ENCODE measurements around the gene PIK3AP1. TPM values are rescaled to one million over a fixed set of nuclear protein-coding genes. Genes with fewer than 3 reads are reported as not detected.

The PIK3AP1 gene
- total and polyA plus RNA-seq, 2 of the 4 experiments (the other 2 are of a cell fraction), result under 0.01 to 0.14 TPM

GRCh38 chr10:96665306-96665705, 55.0 kb downstream of the PIK3AP1 start:
- Histone ChIP-seq H3K9me3 (ENCODE audit: control insufficient read depth, insufficient read depth, low read length) (no peaks in the 10 kb centered on the region), H2BK20ac (ENCODE audit: low read depth, low read length) (peak overlapping the region; percentile 85; the same call in 1 of the 2 replicates), H2AK9ac (replicated peaks; ENCODE audit: low read depth, low read length, poor library complexity) (no peak overlapping the region), H3K4ac (ENCODE audit: low read depth, low read length) (peak overlapping the region; percentile 65), H4K91ac (ENCODE audit: insufficient read depth, low read depth, low read length) (peak overlapping the region; percentile 36; the same call in 1 of the 2 replicates), H3K9me1 (ENCODE audit: insufficient read depth, low read length) (peaks cover 5% of the 10 kb centered on the region), H3K23ac (ENCODE audit: low read depth, low read length) (no peak overlapping the region), H2AFZ (replicated peaks; ENCODE audit: low read length, poor library complexity) (no peak overlapping the region), H2BK15ac (ENCODE audit: low read depth, low read length) (peak overlapping the region; percentile 4; the same call in 1 of the 3 replicates), H4K20me1 (ENCODE audit: insufficient read depth, low read length) (no peaks in the 10 kb centered on the region), H3K9ac (ENCODE audit: low read depth, low read length) (no peak overlapping the region), H3K27ac (ENCODE audit: insufficient read depth, low read length) (no peak overlapping the region), H3K14ac (replicated peaks; ENCODE audit: low read depth, low read length) (no peak overlapping the region), H3K4me3 (ENCODE audit: insufficient read depth, low read depth, low read length) (no peak overlapping the region), H3K4me2 (ENCODE audit: low read depth, low read length) (peak overlapping the region; percentile 70; the same call in 1 of the 2 replicates), H3K18ac (ENCODE audit: low read depth, low read length) (no peak overlapping the region), H3K4me1 (ENCODE audit: control insufficient read depth, insufficient read depth, low read length) (peaks cover 9% of the 10 kb centered on the region), H4K8ac (ENCODE audit: low read depth in 2 of 2, low read length in 2 of 2) (peak overlapping the region in 1 of 2 experiments; percentile 20; a peak in 1 of 4 replicates), H2BK120ac (ENCODE audit: low read depth, low read length) (peak overlapping the region; percentile 67), H3K36me3 (ENCODE audit: control insufficient read depth, insufficient read depth, low read length) (no peaks in the 10 kb centered on the region), H3K56ac (ENCODE audit: extremely low read depth, insufficient read depth, low read length) (no peak overlapping the region), H3K27me3 (ENCODE audit: control insufficient read depth, insufficient read depth, low read length) (no peaks in the 10 kb centered on the region; the same call in 1 of the 2 replicates), H2BK5ac (ENCODE audit: low read depth, low read length, poor library complexity, severe bottlenecking) (peak overlapping the region; percentile 37), H2AK5ac (ENCODE audit: low read depth, low read length) (no peak overlapping the region), H3K79me1 (ENCODE audit: low read depth in 1 of 2, low read length in 2 of 2) (no peaks in the 10 kb centered on the region), H4K5ac (ENCODE audit: low read depth, low read length) (no peak overlapping the region)
- in situ Hi-C loops (cut with MboI; ENCODE audit: low sequenced_read_pairs) (no loop called here), intact Hi-C loops (cut with micrococcal nuclease) (no loop called here), dilution Hi-C loops (cut with HindIII; ENCODE audit: low sequenced_read_pairs, unreplicated experiment) (no loop called here)
- 20% methylated on average over 1 of the region's 6 CpGs; no CpG with 5 or more reads in 1 of the 2 experiments for WGBS, 2 experiments (ENCODE audit: extremely low coverage in 2 of 2, insufficient read length in 1 of 2)
- POLR2A ChIA-PET (ENCODE audit: unreplicated experiment), result no interaction called here
- CTCF ChIA-PET, result no interaction called here
- BruUV-seq (replicated peaks), result no TSS peak
- TF ChIP-seq USF2 (IDR thresholded peaks at IDR 0.05; ENCODE audit: low read depth, low read length) (no peak), FOS (IDR thresholded peaks at IDR 0.05; ENCODE audit: low read depth, low read length) (peak; percentile 86), RFX5 (IDR thresholded peaks at IDR 0.05; ENCODE audit: low read depth, low read length) (no peak)
- ATAC-seq (ENCODE audit: low read depth), result peak; percentile 91
- DNase-seq, result peak; percentile 79
